GM19025 (cell line): Measurements from ENCODE around the gene BHLHE23.
"Not testable (repeated sequence)": the region's sequence is repeated elsewhere in the genome, so short reads cannot be mapped to it uniquely, and the experiment has no call there.

Experiments
- ATAC-seq: cut with Tn5 transposase; IDR thresholded peaks from one replicate; pipeline ENCODE4 v1.9.1; 2021; ENCODE audit warnings: mild to moderate bottlenecking, low read depth, moderate library complexity; ENCODE audit not compliant: unreplicated experiment

The BHLHE23 gene

GRCh38 chr20:62962891-62963613, 43.7 kb downstream of the BHLHE23 start:
- ATAC-seq: no peak

- ATAC-seq: no peak
Measured at GRCh38 chr20:62962221-62962879, 44.4 kb downstream of the BHLHE23 start.

- no peak for ATAC-seq
Measured at GRCh38 chr20:62961799-62962198, 45.0 kb downstream of the BHLHE23 start.

- ATAC-seq: no peak
Measured at GRCh38 chr20:62961310-62961783, 45.4 kb downstream of the BHLHE23 start.

GRCh38 chr20:62960446-62961309, 46.1 kb downstream of the BHLHE23 start:
- ATAC-seq: not testable (repeated sequence)

- no peak for ATAC-seq
Measured at GRCh38 chr20:62959998-62960436, 46.7 kb downstream of the BHLHE23 start.

- no peak for ATAC-seq
Measured at GRCh38 chr20:62959101-62959971, 47.4 kb downstream of the BHLHE23 start.

GRCh38 chr20:62958388-62959100, 48.2 kb downstream of the BHLHE23 start:
- ATAC-seq: no peak

- ATAC-seq: no peak
Measured at GRCh38 chr20:62957136-62958117, 49.3 kb downstream of the BHLHE23 start.

- ATAC-seq: no peak
Measured at GRCh38 chr20:62956387-62957135, 50.2 kb downstream of the BHLHE23 start.
